Endothelial cell (in vitro differentiated cells): ENCODE measurements around the gene LTC4S. TPM values are rescaled to one million over a fixed set of nuclear protein-coding genes. Genes with fewer than 3 reads are reported as not detected.
"Not testable (repeated sequence)": the region's sequence is repeated elsewhere in the genome, so short reads cannot be mapped to it uniquely, and the experiment has no call there.

ENCODE experiments used
- DNase-seq: peaks from one replicate; pipeline ENCODE4 v3.0.0; 2021; ENCODE audit warnings: low spot score
- H3K27ac Mint-ChIP-seq: one replicate; pipeline ENCODE4 v1.8.0; 2021; ENCODE audit warnings: mixed read lengths, inconsistent platforms; ENCODE audit not compliant: unreplicated experiment
- H3K27me3 Mint-ChIP-seq: one replicate; pipeline ENCODE4 v1.8.0; 2021; ENCODE audit warnings: mild to moderate bottlenecking, moderate library complexity, mixed read lengths, inconsistent platforms; ENCODE audit not compliant: unreplicated experiment
- H3K36me3 Mint-ChIP-seq: one replicate; pipeline ENCODE4 v1.8.0; 2021; ENCODE audit warnings: mild to moderate bottlenecking, low read depth, mixed read lengths, inconsistent platforms; ENCODE audit not compliant: unreplicated experiment
- H3K4me1 Mint-ChIP-seq: one replicate; pipeline ENCODE4 v1.8.0; 2021; ENCODE audit warnings: mild to moderate bottlenecking, mixed read lengths, inconsistent platforms; ENCODE audit not compliant: unreplicated experiment
- H3K4me3 Mint-ChIP-seq: one replicate; pipeline ENCODE4 v1.8.0; 2021; ENCODE audit warnings: mild to moderate bottlenecking, mixed read lengths, inconsistent platforms; ENCODE audit not compliant: unreplicated experiment
- H3K9me3 Mint-ChIP-seq: one replicate; pipeline ENCODE4 v1.8.0; 2021; ENCODE audit warnings: mixed read lengths, inconsistent platforms; ENCODE audit not compliant: unreplicated experiment
- CTCF ChIP-seq: fragments of 200-600 bp; sonication (generic); IDR thresholded peaks from one replicate; pipeline ENCODE4 v1.5.0; 2021; ENCODE audit warnings: antibody characterized with exemption; ENCODE audit not compliant: unreplicated experiment
- total RNA-seq: library from RNA; stranded (reverse); fragmentation: NEBNext Ultra II Directional; extraction: Animal tissue kit (Norgen Biotek cat#: 25700); gene quantifications from one replicate; pipeline ENCODE4 v1.2.1, GENCODE V29; 2021; ENCODE audit not compliant: unreplicated experiment

The LTC4S gene
- total RNA-seq, 1 donor from 2014 or later: 1.0 TPM

GRCh38 chr5:179833709-179834070 is 39.9 kb downstream of the LTC4S start:
- Mint-ChIP-seq H3K4me1 (peaks cover 14% of the 10 kb centered on the region), H3K27me3 (peaks cover 15% of the 10 kb centered on the region), H3K36me3 (peaks cover 72% of the 10 kb centered on the region), H3K9me3 (no peaks in the 10 kb centered on the region), H3K27ac (no peak overlapping the region), H3K4me3 (peak overlapping the region; percentile 67)
- no peak for DNase-seq
- no peak for TF ChIP-seq CTCF

GRCh38 chr5:179834120-179834519 is 40.3 kb downstream of the LTC4S start:
- no peak for DNase-seq
- Mint-ChIP-seq H3K36me3 (peaks cover 69% of the 10 kb centered on the region), H3K27ac (no peak overlapping the region), H3K9me3 (no peaks in the 10 kb centered on the region), H3K4me3 (no peak overlapping the region), H3K27me3 (peaks cover 15% of the 10 kb centered on the region), H3K4me1 (peaks cover 10% of the 10 kb centered on the region)
- no peak for TF ChIP-seq CTCF

- not testable (repeated sequence) for H3K27ac Mint-ChIP-seq, H3K9me3 Mint-ChIP-seq, H3K4me1 Mint-ChIP-seq, H3K4me3 Mint-ChIP-seq, DNase-seq
- Mint-ChIP-seq H3K36me3 (peaks cover 62% of the 10 kb centered on the region), H3K27me3 (peaks cover 15% of the 10 kb centered on the region)
Measured at GRCh38 chr5:179834871-179835270, 41.1 kb downstream of the LTC4S start.

DNA sequence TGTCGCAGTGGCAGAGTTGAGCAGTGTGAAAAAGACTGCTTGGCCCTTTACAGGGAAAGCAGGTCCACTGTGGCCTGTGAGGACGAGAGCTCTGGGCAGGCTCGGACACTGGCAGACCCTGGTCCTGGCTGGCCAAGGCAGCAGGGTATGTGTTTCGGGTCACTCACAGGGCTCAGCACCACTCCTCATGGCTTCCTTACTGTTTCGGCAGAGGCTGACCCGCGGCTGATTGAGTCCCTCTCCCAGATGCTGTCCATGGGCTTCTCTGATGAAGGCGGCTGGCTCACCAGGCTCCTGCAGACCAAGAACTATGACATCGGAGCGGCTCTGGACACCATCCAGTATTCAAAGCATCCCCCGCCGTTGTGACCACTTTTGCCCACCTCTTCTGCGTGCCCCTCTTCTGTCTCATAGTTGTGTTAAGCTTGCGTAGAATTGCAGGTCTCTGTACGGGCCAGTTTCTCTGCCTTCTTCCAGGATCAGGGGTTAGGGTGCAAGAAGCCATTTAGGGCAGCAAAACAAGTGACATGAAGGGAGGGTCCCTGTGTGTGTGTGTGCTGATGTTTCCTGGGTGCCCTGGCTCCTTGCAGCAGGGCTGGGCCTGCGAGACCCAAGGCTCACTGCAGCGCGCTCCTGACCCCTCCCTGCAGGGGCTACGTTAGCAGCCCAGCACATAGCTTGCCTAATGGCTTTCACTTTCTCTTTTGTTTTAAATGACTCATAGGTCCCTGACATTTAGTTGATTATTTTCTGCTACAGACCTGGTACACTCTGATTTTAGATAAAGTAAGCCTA is 42.6 kb downstream of the LTC4S start:
- TF ChIP-seq CTCF: no peak
- peaks cover 19% of the 10 kb centered on the region for H3K27me3 Mint-ChIP-seq
- H3K36me3 Mint-ChIP-seq: peaks cover 63% of the 10 kb centered on the region
- no peaks in the 10 kb centered on the region for H3K9me3 Mint-ChIP-seq
- peak overlapping the region; percentile 77 for H3K4me3 Mint-ChIP-seq
- H3K27ac Mint-ChIP-seq: peak overlapping the region; percentile 24
- DNase-seq: no peak
- no peaks in the 10 kb centered on the region for H3K4me1 Mint-ChIP-seq

DNA sequence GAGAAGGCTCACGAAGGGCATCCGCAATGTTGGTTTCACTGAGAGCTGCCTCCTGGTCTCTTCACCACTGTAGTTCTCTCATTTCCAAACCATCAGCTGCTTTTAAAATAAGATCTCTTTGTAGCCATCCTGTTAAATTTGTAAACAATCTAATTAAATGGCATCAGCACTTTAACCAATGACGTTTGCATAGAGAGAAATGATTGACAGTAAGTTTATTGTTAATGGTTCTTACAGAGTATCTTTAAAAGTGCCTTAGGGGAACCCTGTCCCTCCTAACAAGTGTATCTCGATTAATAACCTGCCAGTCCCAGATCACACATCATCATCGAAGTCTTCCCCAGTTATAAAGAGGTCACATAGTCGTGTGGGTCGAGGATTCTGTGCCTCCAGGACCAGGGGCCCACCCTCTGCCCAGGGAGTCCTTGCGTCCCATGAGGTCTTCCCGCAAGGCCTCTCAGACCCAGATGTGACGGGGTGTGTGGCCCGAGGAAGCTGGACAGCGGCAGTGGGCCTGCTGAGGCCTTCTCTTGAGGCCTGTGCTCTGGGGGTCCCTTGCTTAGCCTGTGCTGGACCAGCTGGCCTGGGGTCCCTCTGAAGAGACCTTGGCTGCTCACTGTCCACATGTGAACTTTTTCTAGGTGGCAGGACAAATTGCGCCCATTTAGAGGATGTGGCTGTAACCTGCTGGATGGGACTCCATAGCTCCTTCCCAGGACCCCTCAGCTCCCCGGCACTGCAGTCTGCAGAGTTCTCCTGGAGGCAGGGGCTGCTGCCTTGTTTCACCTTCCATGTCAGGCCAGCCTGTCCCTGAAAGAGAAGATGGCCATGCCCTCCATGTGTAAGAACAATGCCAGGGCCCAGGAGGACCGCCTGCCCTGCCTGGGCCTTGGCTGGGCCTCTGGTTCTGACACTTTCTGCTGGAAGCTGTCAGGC is 43.6 kb downstream of the LTC4S start:
- H3K9me3 Mint-ChIP-seq: no peaks in the 10 kb centered on the region
- no peak overlapping the region for H3K27ac Mint-ChIP-seq
- TF ChIP-seq CTCF: no peak
- DNase-seq: no peak
- H3K4me3 Mint-ChIP-seq: peak overlapping the region; percentile 70
- H3K4me1 Mint-ChIP-seq: no peaks in the 10 kb centered on the region
- peaks cover 62% of the 10 kb centered on the region for H3K36me3 Mint-ChIP-seq
- H3K27me3 Mint-ChIP-seq: peaks cover 19% of the 10 kb centered on the region
